K562 (cell line): Measurements from ENCODE around the gene RBFOX2. TPM values are rescaled to one million over a fixed set of nuclear protein-coding genes. Genes with fewer than 3 reads are reported as not detected.

Source experiments
- ATAC-seq: fragments of 200-7000 bp; cut with Tn5 transposase; 3 replicates; pipeline ENCODE4 v1.9.1; 2020; ENCODE audit warnings: moderate library complexity
- BruUV-seq: library from RNA; stranded (reverse); fragments of 400-500 nt; replicated peaks from 2 replicates; lab custom pipeline; 2021; lab: Mats Ljungman, UMichigan
- CTCF ChIA-PET: fragments of 300-600 bp; formaldehyde crosslinking; extraction: SDS; loops from one replicate; lab custom pipeline; 2021; ENCODE audit warnings: low intra/inter-chr PET ratio; lab: Yijun Ruan, JAX
- POLR2A ChIA-PET: fragments of 300-600, 350-650 bp; sonication (Branson Sonifier 250); formaldehyde crosslinking; extraction: SDS; loops from one replicate; lab custom pipeline; 2021; ENCODE audit warnings: antibody characterized with exemption, inconsistent platforms; lab: Yijun Ruan, JAX
- DNase-seq, 4 experiments: peaks; one replicate each; pipeline versions ENCODE4 v3.0.0 to v3.0.0-alpha.2; 2011 to 2018; ENCODE audit warnings: low spot score in 3 of 4, mixed read lengths in 3 of 4; ENCODE audit errors: extremely low read depth in 1 of 4
- FAIRE-seq: peaks from 2 replicates; lab custom pipeline; 2011; peaks lifted over from hg19 to GRCh38; lab: Jason Lieb, UNC
- H2AFZ ChIP-seq: 2 replicates; pipeline ENCODE4 v1.6.0; 2011; ENCODE audit warnings: low read depth, low read length, control low read depth, inconsistent platforms
- H3K27ac ChIP-seq: fragments of 200-600 bp; 3 replicates; pipeline ENCODE4 v1.8.0; 2011; ENCODE audit warnings: low read depth, mild to moderate bottlenecking, control low read depth, inconsistent platforms, low read length, moderate library complexity, mixed read lengths; ENCODE audit errors: extremely low read depth
- H3K27me3 ChIP-seq, 2 experiments: fragments of 300-600 bp in 1 of 2; 2 replicates in 1 of 2; 3 replicates in 1 of 2; pipeline versions ENCODE4 v1.6.0 to v1.8.0; 2011; ENCODE audit warnings: inconsistent platforms in 2 of 2, low read length in 2 of 2, mild to moderate bottlenecking in 1 of 2, mixed read lengths in 1 of 2, moderate library complexity in 1 of 2; ENCODE audit not compliant: control insufficient read depth in 2 of 2, insufficient read depth in 2 of 2
- H3K36me3 ChIP-seq: fragments of 300-600 bp; 3 replicates; pipeline ENCODE4 v1.8.0; 2011; ENCODE audit warnings: mild to moderate bottlenecking, low read length, inconsistent platforms; ENCODE audit not compliant: control insufficient read depth, insufficient read depth
- H3K4me1 ChIP-seq, 2 experiments: fragments of 200-600 bp in 1 of 2; replicated peaks in 1 of 2; 2 replicates in 1 of 2; 3 replicates in 1 of 2; pipeline versions ENCODE4 v1.5.1 to v1.8.0; 2011; ENCODE audit warnings: inconsistent platforms in 2 of 2, low read length in 2 of 2, mild to moderate bottlenecking in 1 of 2, mixed read lengths in 1 of 2, moderate library complexity in 1 of 2; ENCODE audit not compliant: control insufficient read depth in 2 of 2, insufficient read depth in 2 of 2
- H3K4me2 ChIP-seq: 2 replicates; pipeline ENCODE4 v1.6.1; 2011; ENCODE audit warnings: low read length, control low read depth, inconsistent platforms, mixed read lengths; ENCODE audit not compliant: insufficient read depth
- H3K4me3 ChIP-seq: fragments of 200-600 bp; sonication (generic), shearing (Covaris generic); 2 replicates; pipeline ENCODE4 v1.5.1; 2016; ENCODE audit warnings: control low read depth, inconsistent platforms
- H3K79me2 ChIP-seq: fragments of 200-600 bp; 3 replicates; pipeline ENCODE4 v1.8.0; 2011; ENCODE audit warnings: low read length, inconsistent platforms; ENCODE audit not compliant: control insufficient read depth, insufficient read depth
- H3K9ac ChIP-seq, 2 experiments: 2 replicates each; pipeline versions ENCODE4 v1.6.0 to v1.6.1; 2011; ENCODE audit warnings: low read depth in 2 of 2, low read length in 2 of 2, control low read depth in 1 of 2, inconsistent platforms in 1 of 2, mild to moderate bottlenecking in 1 of 2, mixed read lengths in 1 of 2; ENCODE audit not compliant: insufficient read depth in 1 of 2
- H3K9me1 ChIP-seq: one replicate; pipeline ENCODE4 v1.6.0; 2011; ENCODE audit warnings: inconsistent platforms, mild to moderate bottlenecking, low read length, moderate library complexity; ENCODE audit not compliant: control insufficient read depth, insufficient read depth
- H3K9me3 ChIP-seq: replicated peaks from 2 replicates; pipeline ENCODE4 v1.5.1; 2011; ENCODE audit warnings: low read depth, low read length, inconsistent platforms; ENCODE audit not compliant: control insufficient read depth, insufficient read depth
- H4K20me1 ChIP-seq: replicated peaks from 2 replicates; pipeline ENCODE4 v1.6.1; 2011; ENCODE audit warnings: low read length, inconsistent platforms, mixed read lengths; ENCODE audit not compliant: control insufficient read depth, insufficient read depth
- HCFC1 ChIP-seq: IDR thresholded peaks from 2 replicates; pipeline ENCODE4 v1.6.1; 2012; ENCODE audit warnings: low read depth, low read length, improper control_type of control experiment
- RHOXF2B ChIP-seq: fragments of 250-450 bp; sonication (Bioruptor Pico); conservative IDR thresholded peaks from 2 replicates; pipeline ENCODE4 v1.5.1; 2021
- SMARCB1 ChIP-seq: IDR thresholded peaks from 2 replicates; pipeline ENCODE4 v1.6.1; 2011; ENCODE audit warnings: improper control_type of control experiment, low read depth; ENCODE audit not compliant: insufficient read length
- SNRNP70 ChIP-seq: fragments of 200-400 bp; formaldehyde crosslinking; optimal IDR thresholded peaks from 2 replicates; pipeline ENCODE3; 2017; ENCODE audit warnings: low read depth, low read length
- TAF1 ChIP-seq: IDR thresholded peaks from 2 replicates; pipeline ENCODE4 v1.6.1; 2011; ENCODE audit warnings: mild to moderate bottlenecking, low read length, moderate library complexity; ENCODE audit not compliant: insufficient read depth, control insufficient read depth, severe bottlenecking; ENCODE audit errors: extremely low read depth
- THAP12 ChIP-seq: fragments of 250-450 bp; sonication (Bioruptor Pico); IDR thresholded peaks from 2 replicates; pipeline ENCODE4 v1.9.0; 2021; ENCODE audit warnings: mild to moderate bottlenecking, inconsistent platforms
- ZFX ChIP-seq: sonication (generic); formaldehyde crosslinking; IDR thresholded peaks from 2 replicates; pipeline ENCODE4 v1.8.0; 2022; ENCODE audit warnings: mild to moderate bottlenecking, missing genetic modification reagents, moderate library complexity
- ZNF239 ChIP-seq: fragments of 250-450 bp; sonication (Bioruptor Pico); IDR thresholded peaks from 2 replicates; pipeline ENCODE4 v1.4.0; 2020; ENCODE audit warnings: mild to moderate bottlenecking
- ZNF398 ChIP-seq: fragments of 250-450 bp; sonication (Bioruptor Pico); IDR thresholded peaks from 2 replicates; pipeline ENCODE4 v1.8.0; 2021; ENCODE audit warnings: moderate library complexity, mild to moderate bottlenecking, inconsistent platforms
- ZNF408 ChIP-seq: fragments of 250-450 bp; sonication (Bioruptor Pico); IDR thresholded peaks from 2 replicates; pipeline ENCODE4 v1.4.0; 2020; ENCODE audit warnings: low read depth, mild to moderate bottlenecking, moderate library complexity
- ZNF445 ChIP-seq: fragments of 250-450 bp; sonication (Bioruptor Pico); IDR thresholded peaks from 2 replicates; pipeline ENCODE4 v1.4.0; 2020; ENCODE audit warnings: low read depth, mild to moderate bottlenecking, moderate library complexity
- WGBS: fragments of 100-300 bp; shearing (Covaris generic); methylation state at CpG from one replicate; pipeline ENCODE4 v1.1.6; 2016; ENCODE audit warnings: low coverage, mixed read lengths; ENCODE audit not compliant: insufficient coverage; ENCODE audit errors: missing lambda C conversion rate; 5-methylcytosine and 5-hydroxymethylcytosine counted together
- in situ Hi-C: fragments of 300-500 bp; cut with MboI; formaldehyde crosslinking; loops from 4 replicates; pipeline ENCODE4 v1.15.0; 2018; ENCODE audit warnings: inconsistent platforms, mixed read lengths
- intact Hi-C: fragments of 100-400 bp; cut with micrococcal nuclease; formaldehyde crosslinking; loops from 2 replicates; pipeline ENCODE4 v1.14.2; 2022
- polyA plus RNA-seq, 8 experiments: library from polyadenylated mRNA; depleted of rRNA in 4 of 8; stranded (reverse) in 5 of 8; unstranded in 3 of 8; fragments of >200 nt; fragmentation: Nextera tagmentation in 2 of 8; fragmentation: Illumina TruSeq in 1 of 8; extraction: Ambion mirVana in 2 of 8; extraction: Trizol in 1 of 8; gene quantifications; 2 replicates each; pipeline versions ENCODE4 v1.2.1 to v1.2.3, GENCODE V29; 2011 to 2014; ENCODE audit warnings: inconsistent platforms in 1 of 8, missing spikeins in 1 of 8
- total RNA-seq, 7 experiments: library from RNA; depleted of rRNA in 6 of 7; stranded (reverse); fragments of >200 nt in 6 of 7; fragmentation: Illumina TruSeq in 2 of 7; extraction: Trizol in 2 of 7; gene quantifications; 2 replicates each; pipeline versions ENCODE4 v1.2.1 to v1.2.3, GENCODE V29; 2011 to 2021; ENCODE audit warnings: low replicate concordance in 1 of 7
- TF ChIP-seq, protein P1 (sequence below): fragments of 450-650 bp; formaldehyde crosslinking; IDR thresholded peaks from 2 replicates; pipeline ENCODE4 v1.4.0; 2022; ENCODE audit warnings: missing genetic modification characterization
- TF ChIP-seq, protein P2 (sequence below): fragments of 450-650 bp; formaldehyde crosslinking; IDR thresholded peaks from 2 replicates; pipeline ENCODE4 v1.4.0; 2020; ENCODE audit warnings: mild to moderate bottlenecking, mixed read lengths

RBFOX2 gene
- total and polyA plus RNA-seq, 9 of the 15 experiments (the other 6 are each of a cell fraction or from before 2014, with no cell fraction given): 5.8 to 24.8 (median 14.2) TPM

DNA sequence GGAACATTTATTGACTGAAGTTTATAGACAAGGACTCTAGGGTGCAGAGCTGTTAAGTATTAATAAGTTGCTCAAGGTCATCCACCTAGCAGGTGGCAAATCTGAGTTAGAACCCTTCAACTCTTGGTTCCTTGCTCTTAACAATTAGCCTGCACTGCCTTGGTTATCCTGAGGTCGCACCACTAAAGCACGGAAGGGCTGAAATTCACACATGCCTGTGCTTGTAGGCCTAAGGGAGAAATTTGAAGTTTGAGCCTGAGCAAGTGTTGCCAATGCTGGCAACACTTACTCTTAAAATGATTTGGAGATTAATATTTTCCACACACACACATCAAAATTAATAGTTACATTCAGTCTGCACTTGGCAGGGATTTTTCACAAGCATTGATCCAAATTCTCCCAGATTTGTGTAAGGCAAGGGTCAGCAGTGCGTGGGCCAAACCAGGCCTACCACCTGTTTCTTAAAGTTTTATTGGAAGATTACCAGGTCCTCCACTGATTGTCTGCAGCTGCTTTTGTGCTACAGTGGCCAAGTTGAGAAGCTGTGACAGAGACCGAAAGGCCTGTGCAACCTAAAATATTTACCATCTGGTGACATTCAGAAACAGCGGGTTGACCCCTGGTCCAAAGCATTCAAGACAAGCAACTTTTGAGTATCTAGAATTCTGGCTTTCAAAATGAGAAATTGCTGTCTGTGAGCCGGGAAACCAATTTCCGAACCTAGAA lies 294.7 kb downstream of the RBFOX2 start:
- no peaks in the 10 kb centered on the region for H3K9me1 ChIP-seq
- no peak overlapping the region for H3K4me2 ChIP-seq
- H3K4me1 ChIP-seq: no peaks in the 10 kb centered on the region
- DNase-seq (no peak), FAIRE-seq (no peak), ATAC-seq (no peak)
- no peaks in the 10 kb centered on the region for H3K9me3 ChIP-seq
- H3K27me3 ChIP-seq: peaks cover 10 to 18% of the 10 kb centered on the region in 2 experiments; a peak in 4 of 5 replicates
- H3K27ac ChIP-seq: no peak overlapping the region
- no TSS peak for BruUV-seq
- H3K36me3 ChIP-seq: no peaks in the 10 kb centered on the region
- H3K4me3 ChIP-seq: no peak overlapping the region
- WGBS: 60% methylated on average over 5 of the region's 7 CpGs
- H3K79me2 ChIP-seq: no peaks in the 10 kb centered on the region
- H2AFZ ChIP-seq: no peak overlapping the region
- ChIA-PET POLR2A (no interaction called here), CTCF (no interaction called here)
- intact Hi-C loops: no loop called here
- no peak overlapping the region for H3K9ac ChIP-seq
- no peaks in the 10 kb centered on the region for H4K20me1 ChIP-seq
- in situ Hi-C loops: no loop called here
- TF ChIP-seq SNRNP70 (no peak), THAP12 (CRISPR knock-in tag) (no peak), ZFX (no peak), RHOXF2B (CRISPR knock-in tag) (no peak), ZNF239 (CRISPR knock-in tag) (no peak), ZNF445 (CRISPR knock-in tag) (no peak), ZNF398 (CRISPR knock-in tag) (no peak), SMARCB1 (no peak), TAF1 (no peak), ZNF408 (no peak), HCFC1 (no peak)
- TF ChIP-seq, protein P1, sequence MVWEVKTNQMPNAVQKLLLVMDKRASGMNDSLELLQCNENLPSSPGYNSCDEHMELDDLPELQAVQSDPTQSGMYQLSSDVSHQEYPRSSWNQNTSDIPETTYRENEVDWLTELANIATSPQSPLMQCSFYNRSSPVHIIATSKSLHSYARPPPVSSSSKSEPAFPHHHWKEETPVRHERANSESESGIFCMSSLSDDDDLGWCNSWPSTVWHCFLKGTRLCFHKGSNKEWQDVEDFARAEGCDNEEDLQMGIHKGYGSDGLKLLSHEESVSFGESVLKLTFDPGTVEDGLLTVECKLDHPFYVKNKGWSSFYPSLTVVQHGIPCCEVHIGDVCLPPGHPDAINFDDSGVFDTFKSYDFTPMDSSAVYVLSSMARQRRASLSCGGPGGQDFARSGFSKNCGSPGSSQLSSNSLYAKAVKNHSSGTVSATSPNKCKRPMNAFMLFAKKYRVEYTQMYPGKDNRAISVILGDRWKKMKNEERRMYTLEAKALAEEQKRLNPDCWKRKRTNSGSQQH (CRISPR knock-in tag): no peak
- TF ChIP-seq, protein P2, sequence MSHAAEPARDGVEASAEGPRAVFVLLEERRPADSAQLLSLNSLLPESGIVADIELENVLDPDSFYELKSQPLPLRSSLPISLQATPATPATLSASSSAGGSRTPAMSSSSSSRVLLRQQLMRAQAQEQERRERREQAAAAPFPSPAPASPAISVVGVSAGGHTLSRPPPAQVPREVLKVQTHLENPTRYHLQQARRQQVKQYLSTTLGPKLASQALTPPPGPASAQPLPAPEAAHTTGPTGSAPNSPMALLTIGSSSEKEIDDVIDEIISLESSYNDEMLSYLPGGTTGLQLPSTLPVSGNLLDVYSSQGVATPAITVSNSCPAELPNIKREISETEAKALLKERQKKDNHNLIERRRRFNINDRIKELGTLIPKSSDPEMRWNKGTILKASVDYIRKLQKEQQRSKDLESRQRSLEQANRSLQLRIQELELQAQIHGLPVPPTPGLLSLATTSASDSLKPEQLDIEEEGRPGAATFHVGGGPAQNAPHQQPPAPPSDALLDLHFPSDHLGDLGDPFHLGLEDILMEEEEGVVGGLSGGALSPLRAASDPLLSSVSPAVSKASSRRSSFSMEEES (CRISPR knock-in tag): no peak
